GM21528 (cell line): ENCODE data around the gene KRT79.

ENCODE experiments used
- ATAC-seq: cut with Tn5 transposase; IDR thresholded peaks from one replicate; pipeline ENCODE4 v1.9.1; 2021; ENCODE audit warnings: mild to moderate bottlenecking, moderate library complexity; ENCODE audit not compliant: unreplicated experiment, low FRiP score

Gene KRT79

GRCh38 chr12:52792185-52793029, 41.7 kb downstream of the KRT79 start:
- ATAC-seq: no peak

GRCh38 chr12:52791271-52792184, 42.6 kb downstream of the KRT79 start:
- no peak for ATAC-seq

- no peak for ATAC-seq
Measured at GRCh38 chr12:52790427-52791270, 43.5 kb downstream of the KRT79 start.

DNA sequence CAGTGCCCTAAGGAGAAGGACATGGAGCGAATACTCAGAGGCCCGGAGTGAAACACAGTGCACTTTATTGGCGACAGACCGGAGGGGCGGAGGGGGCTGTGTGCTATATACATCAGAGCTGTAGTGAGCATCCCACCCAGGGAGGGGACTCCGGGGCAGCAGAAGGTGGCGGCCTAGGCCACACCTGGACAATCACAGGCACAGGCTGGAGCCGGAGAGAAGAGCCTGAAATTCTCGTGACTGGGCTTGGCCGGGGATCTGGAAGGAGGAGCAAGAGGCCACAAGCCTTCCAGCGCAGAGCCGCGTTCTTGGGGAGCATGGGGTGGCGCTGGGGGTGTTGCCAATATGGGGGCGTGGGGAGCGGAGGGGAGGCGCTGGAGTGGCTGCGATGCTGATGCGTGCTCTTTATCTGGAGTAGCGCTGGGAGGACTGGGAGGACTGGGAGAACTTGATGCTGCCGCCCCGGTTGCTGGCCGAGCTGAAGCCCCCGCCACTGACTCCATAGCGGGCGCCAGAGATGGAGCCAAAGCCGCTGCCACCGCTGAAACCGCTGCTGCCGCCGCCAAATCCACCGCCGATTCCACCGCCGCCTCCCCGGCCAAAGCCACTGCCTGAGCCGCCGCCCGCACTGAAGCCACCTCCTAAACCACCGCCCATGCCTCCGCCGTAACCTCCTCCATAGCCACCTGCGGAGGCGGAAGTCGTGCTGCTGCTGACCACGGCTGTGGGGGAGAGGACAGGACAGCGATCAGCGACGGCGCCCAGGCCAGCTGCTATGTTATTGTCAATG, 44.3 kb downstream of the KRT79 start:
- no peak for ATAC-seq

DNA sequence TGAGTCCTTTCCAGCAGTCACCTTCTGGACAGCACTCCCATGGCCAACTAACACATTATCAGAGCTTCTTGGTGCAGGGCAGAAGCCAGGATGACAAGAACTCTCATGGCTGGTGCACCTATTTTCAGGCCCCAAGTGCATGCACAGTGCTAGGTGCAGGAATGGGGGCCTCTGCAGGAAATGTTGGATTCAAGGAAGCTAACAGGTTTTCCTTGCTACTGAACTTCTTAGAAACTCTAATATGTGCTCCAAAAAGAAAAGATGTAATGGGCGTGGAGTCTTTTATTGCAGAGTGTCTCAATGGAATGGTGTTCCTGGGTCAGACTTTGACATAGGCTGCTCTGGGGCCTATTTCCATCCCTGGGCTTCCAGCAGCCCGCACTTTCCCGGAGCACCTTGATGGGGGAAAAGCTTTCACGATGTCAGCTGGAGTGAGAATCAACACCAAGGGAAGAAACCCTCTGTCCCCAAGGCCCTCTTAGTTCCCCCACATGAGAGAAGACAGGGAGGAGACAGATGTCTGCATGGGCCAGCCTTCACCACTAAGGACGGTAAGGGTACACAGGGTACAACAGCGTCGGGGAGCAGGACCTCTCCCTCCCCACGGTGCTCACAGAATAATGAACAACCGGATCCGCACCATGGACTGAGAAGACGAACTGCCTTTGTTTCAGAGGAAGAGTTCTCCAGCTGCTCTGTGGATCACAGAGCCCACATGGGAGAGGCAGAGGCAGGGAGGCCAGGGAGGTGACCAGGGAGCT, 45.1 kb downstream of the KRT79 start:
- ATAC-seq: no peak

DNA sequence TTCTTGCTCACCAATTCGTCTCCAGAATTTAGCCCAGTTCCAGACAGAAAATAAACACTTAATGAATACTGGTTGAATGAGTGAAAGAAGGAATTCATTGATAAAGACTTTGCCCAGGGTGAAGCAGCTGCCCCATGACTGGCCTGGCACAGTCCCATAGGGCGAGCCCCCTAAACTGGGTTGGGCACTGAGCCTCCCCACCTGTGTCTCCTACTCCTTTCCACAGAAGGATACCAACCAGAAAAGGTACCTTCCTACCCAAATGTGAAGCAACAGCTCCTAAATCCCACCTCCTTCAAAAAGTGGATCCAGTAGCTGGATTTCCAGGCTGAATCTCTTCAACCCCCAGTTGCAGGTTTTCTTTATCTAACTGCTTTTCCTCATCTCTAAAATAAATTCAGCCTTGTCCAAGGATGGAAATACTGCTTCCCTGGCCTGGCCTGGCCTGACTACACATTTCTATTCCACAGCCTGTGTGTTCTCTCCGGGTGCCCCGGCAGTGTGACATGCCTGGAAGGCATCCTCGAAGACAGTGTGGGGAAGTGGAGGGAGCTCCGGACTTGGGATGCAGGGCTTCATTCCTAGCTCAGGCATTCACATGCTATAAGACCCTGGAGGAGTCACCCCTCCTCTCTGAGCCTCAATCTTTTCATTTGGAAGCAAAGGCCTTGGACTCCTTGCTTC, 45.8 kb downstream of the KRT79 start:
- ATAC-seq: no peak

DNA sequence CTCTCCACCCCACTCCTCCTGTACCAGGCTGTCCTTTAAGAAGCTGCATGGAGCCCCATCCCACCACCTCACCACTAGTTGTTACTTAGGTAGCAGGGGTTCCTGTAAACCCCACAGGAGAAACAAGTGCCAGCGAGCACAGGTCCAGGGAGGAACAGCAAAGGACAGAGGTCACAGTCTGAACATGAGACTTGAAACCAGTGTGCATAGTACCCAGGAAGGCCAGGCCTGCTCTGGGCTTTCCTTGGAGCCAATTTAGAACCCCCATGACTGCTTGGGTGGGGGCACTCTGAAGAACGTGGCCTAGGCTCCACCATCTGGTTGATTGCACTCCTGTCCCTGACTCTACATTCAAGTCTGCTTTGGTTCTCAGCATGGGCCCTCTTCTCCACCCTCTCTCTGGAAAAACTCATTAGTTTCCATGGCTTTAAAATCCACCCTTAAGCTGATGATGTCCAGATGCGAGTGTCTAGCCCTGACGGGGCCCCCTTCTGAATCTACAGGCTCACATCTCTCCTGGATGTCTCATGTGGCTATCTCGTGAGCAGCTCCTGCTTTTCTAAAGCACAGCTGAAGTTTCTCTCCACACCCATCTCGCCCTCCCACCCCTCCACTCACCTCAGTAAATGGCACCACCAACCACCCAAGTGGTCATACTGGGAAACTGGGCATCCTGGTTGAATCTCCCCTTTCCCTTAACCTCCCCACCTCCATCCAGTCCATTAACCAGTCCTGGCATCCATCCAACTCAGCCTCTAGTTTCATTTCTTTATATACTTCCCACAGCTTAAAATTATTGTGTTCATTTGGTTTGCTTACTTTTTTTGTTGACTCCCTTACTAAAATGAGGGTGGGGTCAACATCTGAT, 46.6 kb downstream of the KRT79 start:
- ATAC-seq: no peak

DNA sequence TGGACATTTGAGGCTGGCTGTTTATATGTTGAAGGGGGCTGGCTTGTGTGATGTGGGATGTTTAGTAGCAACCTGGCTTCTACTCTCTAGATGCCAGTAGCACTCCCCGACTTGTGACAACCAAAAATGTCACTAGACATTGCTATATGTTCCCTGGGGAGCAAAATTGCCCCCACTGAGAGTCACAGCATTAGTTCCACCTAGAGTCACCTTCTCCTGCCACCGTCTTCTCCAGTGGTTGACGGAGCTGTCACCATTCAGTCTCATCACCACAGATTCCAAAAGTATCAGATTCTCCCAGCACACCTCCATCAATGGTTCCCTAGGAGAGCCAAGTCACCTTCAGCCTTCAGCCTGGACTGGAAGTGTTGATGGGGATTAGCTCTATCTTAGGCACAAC, 49.2 kb downstream of the KRT79 start:
- ATAC-seq: no peak

DNA sequence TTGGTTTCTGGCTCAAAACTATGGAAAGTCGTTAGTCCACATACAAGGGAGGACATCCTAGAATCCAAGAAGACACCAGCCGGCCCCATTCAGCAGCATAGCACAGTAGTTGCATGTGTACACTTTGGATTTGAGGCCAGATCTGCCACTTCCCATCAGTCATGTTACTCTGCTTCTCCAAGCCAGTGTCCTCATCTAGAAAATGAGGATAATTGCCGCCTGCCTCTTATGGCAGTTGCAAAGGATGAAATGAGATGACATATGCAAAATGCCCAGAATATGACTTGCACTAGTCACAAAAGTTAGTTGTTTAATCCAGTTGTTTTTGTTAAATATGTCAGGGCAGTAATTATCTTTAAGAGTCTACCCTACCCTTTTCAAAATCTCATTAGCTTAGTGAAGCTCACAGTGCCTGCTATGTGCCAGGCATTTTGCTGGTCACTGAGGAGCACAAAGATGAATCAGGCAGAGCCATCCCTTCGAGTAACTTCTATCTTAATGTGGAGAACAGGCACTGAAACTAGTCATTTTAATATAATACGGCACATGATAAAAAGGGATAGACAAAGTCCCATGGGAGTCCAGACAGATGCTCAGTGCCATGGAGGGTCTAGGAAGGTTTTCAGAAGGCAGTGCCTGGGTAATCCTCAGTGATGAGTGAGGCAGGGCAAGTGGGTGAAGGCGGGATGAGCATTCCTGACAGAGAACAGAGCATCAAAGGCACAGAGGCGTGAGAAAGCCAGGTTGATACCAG, 50.4 kb downstream of the KRT79 start:
- no peak for ATAC-seq

GRCh38 chr12:52782502-52782901, 51.6 kb downstream of the KRT79 start:
- ATAC-seq: no peak

DNA sequence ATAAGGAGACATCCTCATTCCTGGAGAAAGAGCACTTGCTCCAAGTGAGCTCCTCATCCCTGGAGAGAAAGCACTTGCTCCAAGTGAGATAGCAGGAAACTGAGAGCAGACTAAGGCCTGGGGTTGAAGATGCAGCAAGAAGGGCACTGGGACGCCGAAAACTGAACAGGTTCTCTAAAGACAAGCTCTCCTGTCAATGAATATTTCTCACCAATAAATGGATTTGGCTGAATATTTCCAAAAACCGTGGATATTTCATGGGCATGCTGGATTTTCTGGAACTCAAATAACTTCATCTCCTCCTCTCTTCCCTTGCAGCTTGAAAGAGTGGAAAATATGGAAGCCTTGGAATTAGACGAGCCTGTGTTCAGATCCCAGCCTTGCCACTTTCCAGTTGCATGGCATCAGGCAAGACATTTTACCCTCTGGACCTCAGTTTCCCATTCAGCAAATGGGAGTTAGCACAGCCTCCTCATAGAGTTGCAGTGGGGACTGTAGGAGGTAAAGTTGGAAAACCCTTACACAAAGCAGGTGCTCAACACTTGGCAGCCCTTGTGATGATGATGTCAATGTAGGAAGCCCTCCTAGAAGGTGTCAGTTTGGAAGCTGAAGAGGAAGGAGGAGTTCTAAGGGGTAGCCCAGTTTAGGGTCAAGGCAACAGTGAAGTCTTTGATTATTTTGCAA, 52.6 kb downstream of the KRT79 start:
- ATAC-seq: no peak

DNA sequence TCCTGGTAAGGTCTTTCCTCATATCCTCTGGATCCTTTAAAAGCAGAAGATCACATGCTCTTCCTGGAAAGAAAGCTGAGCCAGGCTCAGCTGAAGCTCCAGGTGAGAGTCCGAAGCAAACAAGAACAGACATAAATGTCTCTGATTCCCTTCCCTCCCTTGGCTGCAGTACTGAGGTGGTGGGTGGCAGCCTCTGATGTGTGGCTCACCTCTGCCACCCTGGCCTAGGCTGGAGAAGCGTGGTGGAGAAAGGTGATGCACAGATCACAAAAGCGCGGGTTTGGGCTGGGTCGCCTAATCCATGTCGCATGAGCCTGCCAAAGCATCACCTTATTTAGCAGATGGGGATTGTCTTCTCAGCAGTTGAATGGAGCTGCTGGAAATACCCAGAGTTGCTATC, 54.2 kb downstream of the KRT79 start:
- ATAC-seq: no peak

GRCh38 chr12:52778833-52779232, 55.3 kb downstream of the KRT79 start:
- no peak for ATAC-seq

- no peak for ATAC-seq
Measured at GRCh38 chr12:52777566-52777965, 56.5 kb downstream of the KRT79 start.

DNA sequence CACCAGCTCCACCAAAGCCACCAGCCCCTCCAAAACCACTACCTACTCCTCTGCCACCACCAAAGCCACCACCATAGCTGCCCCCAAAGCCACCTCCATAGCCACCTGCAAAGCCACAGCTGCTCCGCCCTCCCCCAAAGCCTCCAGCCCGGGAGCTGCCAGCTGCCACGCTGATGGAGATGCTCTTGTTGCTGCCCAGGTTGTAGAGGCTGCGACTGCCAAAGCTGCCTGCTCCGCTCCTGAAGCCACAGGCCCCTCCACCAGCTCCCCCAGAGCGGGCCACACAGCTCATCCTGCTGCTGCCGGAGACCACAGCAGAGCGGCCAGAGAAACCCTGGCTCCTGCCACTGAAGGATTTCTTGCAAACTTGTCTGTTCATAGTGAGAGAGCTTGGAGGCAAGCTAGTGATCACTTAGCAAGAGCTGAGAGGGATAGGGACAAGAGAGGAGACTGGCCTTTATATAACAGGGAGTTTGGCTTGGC, 57.2 kb downstream of the KRT79 start, which contains the start of gene KRT76:
Gene KRT76, minus strand, starts transcription at position 433 of the 483 bp plus-strand sequence. Its CDS starts 54 bp downstream, at position 379.
- no peak for ATAC-seq

DNA sequence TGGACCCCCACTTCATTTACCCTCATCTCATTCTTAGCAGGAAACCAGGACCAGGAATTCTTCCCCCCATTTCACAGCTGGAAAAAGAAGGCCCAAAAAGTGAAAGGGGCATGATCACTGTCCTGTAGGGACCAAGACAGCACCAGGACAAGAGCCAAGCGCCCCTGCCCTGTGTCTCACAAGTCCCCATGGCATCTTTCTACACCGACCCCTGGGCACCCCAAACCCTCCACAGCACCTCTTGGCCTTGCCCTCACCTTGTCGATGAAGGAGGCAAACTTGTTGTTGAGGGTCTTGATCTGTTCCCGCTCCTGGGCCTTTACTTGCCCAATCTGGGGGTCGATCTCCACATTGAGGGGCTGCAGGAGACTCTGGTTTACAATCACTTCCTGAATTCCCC, 57.7 kb downstream of the KRT79 start:
- no peak for ATAC-seq
